Sigmoid colon (tissue), 7 donors: ENCODE data around the gene GDF9. TPM values are rescaled to one million over a fixed set of nuclear protein-coding genes. Genes with fewer than 3 reads are reported as not detected.

Experiments used
- DNase-seq: peaks from one replicate; pipeline ENCODE4 v3.0.0-alpha.2; 2019
- H3K27ac ChIP-seq, 4 donors: fragments of 200-600 bp; sonication (generic); one replicate each; pipeline ENCODE4 v1.5.1; 2016 to 2019; ENCODE audit warnings: mild to moderate bottlenecking in 1 of 4
- H3K27me3 ChIP-seq, 3 donors: fragments of 200-600 bp; sonication (generic); one replicate each; pipeline ENCODE4 v1.5.1; 2019; ENCODE audit warnings: mild to moderate bottlenecking in 1 of 3
- H3K36me3 ChIP-seq, 4 donors: fragments of 200-600 bp; sonication (generic); one replicate each; pipeline ENCODE4 v1.5.1; 2016 to 2019
- H3K4me1 ChIP-seq, 4 donors: fragments of 200-600 bp; sonication (generic); one replicate each; pipeline ENCODE4 v1.5.1; 2017 to 2019
- H3K4me3 ChIP-seq, 4 donors: fragments of 200-600 bp; sonication (generic); one replicate each; pipeline ENCODE4 v1.5.1; 2017 to 2019; ENCODE audit warnings: mild to moderate bottlenecking in 2 of 4, moderate library complexity in 1 of 4
- H3K9me3 ChIP-seq, 4 donors: fragments of 200-600 bp in 3 of 4; sonication (generic) in 3 of 4; one replicate each; pipeline versions ENCODE4 v1.5.1 to v1.6.1; 2013 to 2019
- EP300 ChIP-seq, 4 donors: sonication (generic); formaldehyde crosslinking; IDR thresholded peaks; one replicate each; pipeline ENCODE4 v1.6.1; 2017; ENCODE audit warnings: antibody characterized with exemption in 4 of 4
- POLR2A ChIP-seq, 2 donors: fragments of 450-650 bp; IDR thresholded peaks; one replicate each; pipeline ENCODE4 v1.6.1; 2016; ENCODE audit warnings: antibody characterized with exemption in 2 of 2, mild to moderate bottlenecking in 2 of 2, moderate library complexity in 2 of 2
- POLR2AphosphoS5 ChIP-seq, 4 donors: sonication (generic); formaldehyde crosslinking; IDR thresholded peaks; one replicate each; pipeline ENCODE4 v1.6.1; 2017; ENCODE audit warnings: antibody characterized with exemption in 4 of 4
- WGBS, 2 donors: extraction: QIAGEN DNeasy Blood & Tissue Kit; methylation state at CpG; one replicate each; pipeline ENCODE4 v1.1.7; 2013; 5-methylcytosine and 5-hydroxymethylcytosine counted together
- intact Hi-C: fragments of 100-400 bp; cut with DNase I; formaldehyde crosslinking; loops from one replicate; pipeline ENCODE4 v1.15.1; 2023
- polyA plus RNA-seq, 3 donors: library from polyadenylated mRNA; stranded (reverse); fragments of 200-250 nt; gene quantifications; one replicate each; pipeline ENCODE4 v1.2.3, GENCODE V29; 2013
- total RNA-seq, 4 donors: library from RNA; depleted of rRNA; stranded (reverse); fragments of >200 nt; gene quantifications; one replicate each; pipeline ENCODE4 v1.1.0, GENCODE V29; 2016
- TF ChIP-seq, protein P1 (sequence below), 4 experiments: fragments of 450-650 bp in 3 of 4; fragments of 200-600 bp in 1 of 4; IDR thresholded peaks; one replicate each; pipeline ENCODE4 v1.5.1; 2016 to 2019; ENCODE audit warnings: antibody characterized with exemption in 4 of 4, mild to moderate bottlenecking in 3 of 4, moderate library complexity in 2 of 4
- donor health status: healthy with polysubstance abuse.
- donor health status: Bipolar disorder and iron deficiency.
- donor health status: healthy.

The GDF9 gene
- total and polyA plus RNA-seq, 7 donors, result 0.22 to 1.8 (median 0.44) TPM; not detected in 3

GRCh38 chr5:132824426-132824825 lies 41.8 kb downstream of the GDF9 start:
- no peak for DNase-seq
- Histone ChIP-seq H3K9me3 (no peaks in the 10 kb centered on the region), H3K36me3 (no peaks in the 10 kb centered on the region), H3K27ac (no peak overlapping the region), H3K4me1 (peaks cover 0 to 25% (median 13%) of the 10 kb centered on the region in 4 donors), H3K27me3 (peaks cover 0 to 26% (median 17%) of the 10 kb centered on the region in 3 donors), H3K4me3 (no peak overlapping the region)
- TF ChIP-seq, protein P1, sequence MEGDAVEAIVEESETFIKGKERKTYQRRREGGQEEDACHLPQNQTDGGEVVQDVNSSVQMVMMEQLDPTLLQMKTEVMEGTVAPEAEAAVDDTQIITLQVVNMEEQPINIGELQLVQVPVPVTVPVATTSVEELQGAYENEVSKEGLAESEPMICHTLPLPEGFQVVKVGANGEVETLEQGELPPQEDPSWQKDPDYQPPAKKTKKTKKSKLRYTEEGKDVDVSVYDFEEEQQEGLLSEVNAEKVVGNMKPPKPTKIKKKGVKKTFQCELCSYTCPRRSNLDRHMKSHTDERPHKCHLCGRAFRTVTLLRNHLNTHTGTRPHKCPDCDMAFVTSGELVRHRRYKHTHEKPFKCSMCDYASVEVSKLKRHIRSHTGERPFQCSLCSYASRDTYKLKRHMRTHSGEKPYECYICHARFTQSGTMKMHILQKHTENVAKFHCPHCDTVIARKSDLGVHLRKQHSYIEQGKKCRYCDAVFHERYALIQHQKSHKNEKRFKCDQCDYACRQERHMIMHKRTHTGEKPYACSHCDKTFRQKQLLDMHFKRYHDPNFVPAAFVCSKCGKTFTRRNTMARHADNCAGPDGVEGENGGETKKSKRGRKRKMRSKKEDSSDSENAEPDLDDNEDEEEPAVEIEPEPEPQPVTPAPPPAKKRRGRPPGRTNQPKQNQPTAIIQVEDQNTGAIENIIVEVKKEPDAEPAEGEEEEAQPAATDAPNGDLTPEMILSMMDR (IDR thresholded peaks at IDR 0.05), result no peak
- TF ChIP-seq POLR2AphosphoS5 (IDR thresholded peaks at IDR 0.05), result no peak
- TF ChIP-seq POLR2A (IDR thresholded peaks at IDR 0.05), result no peak
- no peak for TF ChIP-seq EP300 (IDR thresholded peaks at IDR 0.05)
- intact Hi-C loops, result loop anchor here (5.0 to 10.0 kb wide), 4 partner anchors 47 to 437 kb away; partner anchors contain the start of genes KIF3A and SEPTIN8
- 91 to 97% methylated on average over 3 of the region's 3 CpGs for WGBS, 2 donors

GRCh38 chr5:132823481-132824050 lies 42.7 kb downstream of the GDF9 start:
- DNase-seq, result no peak
- H3K4me1 ChIP-seq, result peaks cover 0 to 26% (median 11%) of the 10 kb centered on the region in 4 donors
- WGBS, 2 donors, result 89 to 91% methylated on average over 7 of the region's 7 CpGs
- peak overlapping the region in 2 of 4 donors; percentile 14 to 34 for H3K27ac ChIP-seq
- H3K9me3 ChIP-seq, result no peaks in the 10 kb centered on the region
- no peaks in the 10 kb centered on the region for H3K36me3 ChIP-seq
- H3K27me3 ChIP-seq, result peaks cover 0 to 30% (median 22%) of the 10 kb centered on the region in 3 donors
- H3K4me3 ChIP-seq, result peak overlapping the region in 2 of 4 donors; percentile 36 to 41
- TF ChIP-seq POLR2A (IDR thresholded peaks at IDR 0.05) (no peak), EP300 (IDR thresholded peaks at IDR 0.05) (no peak), POLR2AphosphoS5 (IDR thresholded peaks at IDR 0.05) (no peak)
- TF ChIP-seq, protein P1 (IDR thresholded peaks at IDR 0.05), result no peak
- intact Hi-C loops, result loop anchor here (5.0 to 10.0 kb wide), 4 partner anchors 46 to 436 kb away; partner anchors contain the start of genes KIF3A and SEPTIN8

GRCh38 chr5:132822650-132823480 lies 43.4 kb downstream of the GDF9 start:
- peak overlapping the region in 3 of 4 donors; percentile 0 to 41 (median 36) for H3K4me3 ChIP-seq
- H3K27ac ChIP-seq, result peak overlapping the region in 2 of 4 donors; percentile 14 to 34
- H3K27me3 ChIP-seq, result peaks cover 0 to 30% (median 22%) of the 10 kb centered on the region in 3 donors
- TF ChIP-seq POLR2A (IDR thresholded peaks at IDR 0.05), result no peak
- TF ChIP-seq, protein P1 (IDR thresholded peaks at IDR 0.05), result no peak
- TF ChIP-seq EP300 (IDR thresholded peaks at IDR 0.05), result no peak
- TF ChIP-seq POLR2AphosphoS5 (IDR thresholded peaks at IDR 0.05), result no peak
- intact Hi-C loops, result loop anchor here (5.0 to 10.0 kb wide), 4 partner anchors 46 to 436 kb away; partner anchors contain the start of genes KIF3A and SEPTIN8
- H3K4me1 ChIP-seq, result peaks cover 0 to 26% (median 11%) of the 10 kb centered on the region in 4 donors
- no peak for DNase-seq
- H3K36me3 ChIP-seq, result no peaks in the 10 kb centered on the region
- no peaks in the 10 kb centered on the region for H3K9me3 ChIP-seq
- WGBS, 2 donors, result 53 to 81% methylated on average over 68 of the region's 68 CpGs

GRCh38 chr5:132821791-132822190 lies 44.5 kb downstream of the GDF9 start:
- Histone ChIP-seq H3K9me3 (no peaks in the 10 kb centered on the region), H3K27me3 (peaks cover 0 to 30% (median 22%) of the 10 kb centered on the region in 3 donors), H3K27ac (no peak overlapping the region), H3K4me1 (peaks cover 0 to 26% (median 11%) of the 10 kb centered on the region in 4 donors), H3K36me3 (no peaks in the 10 kb centered on the region), H3K4me3 (no peak overlapping the region)
- intact Hi-C loops, result loop anchor here (5.0 to 10.0 kb wide), 4 partner anchors 44 to 434 kb away; partner anchors contain the start of genes KIF3A and SEPTIN8
- no peak for TF ChIP-seq POLR2AphosphoS5 (IDR thresholded peaks at IDR 0.05)
- TF ChIP-seq, protein P1 (IDR thresholded peaks at IDR 0.05), result no peak
- TF ChIP-seq POLR2A (IDR thresholded peaks at IDR 0.05), result no peak
- TF ChIP-seq EP300 (IDR thresholded peaks at IDR 0.05), result no peak
- WGBS, 2 donors, result 93 to 96% methylated on average over 1 of the region's 1 CpG
- no peak for DNase-seq
